B cell (primary cell): Measurements from ENCODE around the gene HDAC1. TPM values are rescaled to one million over a fixed set of nuclear protein-coding genes. Genes with fewer than 3 reads are reported as not detected.

Experiments
- ATAC-seq: fragments of 200-7000 bp; cut with Tn5 transposase; one replicate; pipeline ENCODE4 v1.10.0; 2021; ENCODE audit warnings: low read depth, mild to moderate bottlenecking, moderate number of reproducible peaks, moderate library complexity
- CTCF ChIA-PET: fragments of 350-600 bp; sonication (Branson Sonifier 250); formaldehyde crosslinking; loops from one replicate; lab custom pipeline; 2021; ENCODE audit warnings: antibody characterized with exemption, inconsistent platforms; lab: Charles Lee
- POLR2A ChIA-PET: fragments of 350-600 bp; sonication (Branson Sonifier 250); formaldehyde crosslinking; loops from one replicate; lab custom pipeline; 2021; ENCODE audit warnings: antibody characterized with exemption; lab: Charles Lee
- DNase-seq: peaks from one replicate; pipeline ENCODE4 v3.0.0; 2013
- H2AFZ ChIP-seq: 2 replicates; pipeline ENCODE4 v1.6.1; 2012; ENCODE audit warnings: mild to moderate bottlenecking, low read depth, low read length; ENCODE audit not compliant: insufficient read depth, poor library complexity, severe bottlenecking
- H3K27ac ChIP-seq, 2 donors: 1 replicate in 1 of 2; 2 replicates in 1 of 2; pipeline ENCODE4 v1.5.1; 2012 to 2013; ENCODE audit warnings: low read length in 2 of 2, mild to moderate bottlenecking in 2 of 2, moderate library complexity in 1 of 2
- H3K27me3 ChIP-seq, 4 experiments: fragments of 200-600 bp in 1 of 4; sonication (generic) in 1 of 4; replicated peaks in 1 of 4; 1 replicate in 2 of 4; 2 replicates in 2 of 4; pipeline versions ENCODE4 v1.6.1 to v1.7.0; 2013 to 2016; ENCODE audit warnings: low read length in 3 of 4, mild to moderate bottlenecking in 2 of 4, mixed read lengths in 1 of 4, moderate library complexity in 1 of 4; ENCODE audit not compliant: insufficient read depth in 4 of 4, control insufficient read depth in 3 of 4; ENCODE audit errors: control extremely low read depth in 1 of 4
- H3K36me3 ChIP-seq, 2 experiments: replicated peaks in 1 of 2; 1 replicate in 1 of 2; 2 replicates in 1 of 2; pipeline versions ENCODE4 v1.6.1 to v1.7.1; 2013; ENCODE audit warnings: low read length in 1 of 2; ENCODE audit not compliant: insufficient read depth in 2 of 2, control insufficient read depth in 1 of 2; ENCODE audit errors: control extremely low read depth in 1 of 2, extremely low read depth in 1 of 2
- H3K4me1 ChIP-seq, 2 donors: fragments of 200-600 bp in 1 of 2; sonication (generic) in 1 of 2; 1 replicate in 1 of 2; 2 replicates in 1 of 2; pipeline versions ENCODE4 v1.5.1 to v1.6.1; 2013 to 2017; ENCODE audit warnings: low read length in 2 of 2; ENCODE audit not compliant: control insufficient read depth in 2 of 2, insufficient read depth in 2 of 2
- H3K4me2 ChIP-seq: replicated peaks from 2 replicates; pipeline ENCODE3; 2012; ENCODE audit warnings: mild to moderate bottlenecking, low read depth, low read length; ENCODE audit not compliant: poor library complexity, severe bottlenecking
- H3K4me3 ChIP-seq, 5 experiments: fragments of 200-600 bp in 1 of 5; sonication (generic) in 1 of 5; 1 replicate in 3 of 5; 2 replicates in 2 of 5; pipeline versions ENCODE4 v1.5.1 to v1.7.0; 2011 to 2016; ENCODE audit warnings: low read length in 4 of 5, mild to moderate bottlenecking in 4 of 5, low read depth in 2 of 5, control low read depth in 1 of 5, moderate library complexity in 1 of 5; ENCODE audit not compliant: insufficient read depth in 1 of 5; ENCODE audit errors: control extremely low read depth in 1 of 5, extremely low read depth in 1 of 5
- H3K79me2 ChIP-seq: fragments of 200-600 bp; sonication (generic); one replicate; pipeline ENCODE4 v1.6.0; 2016; ENCODE audit warnings: low read length; ENCODE audit not compliant: control insufficient read depth, insufficient read depth
- H3K9ac ChIP-seq: fragments of 200-600 bp; sonication (generic); 2 replicates; pipeline ENCODE4 v1.6.1; 2017; ENCODE audit warnings: mild to moderate bottlenecking, low read length, moderate library complexity
- H3K9me3 ChIP-seq, 3 donors: one replicate each; pipeline versions ENCODE4 v1.6.1 to v1.7.1; 2013; ENCODE audit warnings: low read length in 2 of 3; ENCODE audit not compliant: control insufficient read depth in 2 of 3, insufficient read depth in 1 of 3; ENCODE audit errors: control extremely low read depth in 1 of 3
- H4K20me1 ChIP-seq: 2 replicates; pipeline ENCODE4 v1.6.0; 2012; ENCODE audit warnings: mild to moderate bottlenecking, low read length; ENCODE audit not compliant: insufficient read depth, control insufficient read depth, poor library complexity, severe bottlenecking
- H3K27ac Mint-ChIP-seq: one replicate; pipeline ENCODE4 v1.8.0; 2021; ENCODE audit warnings: mixed read lengths
- H3K27me3 Mint-ChIP-seq: one replicate; pipeline ENCODE4 v1.8.0; 2021; ENCODE audit warnings: mixed read lengths
- H3K4me1 Mint-ChIP-seq: one replicate; pipeline ENCODE4 v1.8.0; 2021; ENCODE audit warnings: mixed read lengths
- H3K4me3 Mint-ChIP-seq: one replicate; pipeline ENCODE4 v1.8.0; 2021; ENCODE audit warnings: mixed read lengths
- H3K9me3 Mint-ChIP-seq: one replicate; pipeline ENCODE4 v1.8.0; 2022; ENCODE audit warnings: mixed read lengths; ENCODE audit not compliant: insufficient read depth
- EZH2 ChIP-seq: IDR thresholded peaks from 2 replicates; pipeline ENCODE4 v1.6.1; 2012; ENCODE audit warnings: borderline replicate concordance, low read depth, mild to moderate bottlenecking, moderate library complexity, low read length; ENCODE audit not compliant: insufficient read depth, poor library complexity, severe bottlenecking
- WGBS: methylation state at CpG from one replicate; pipeline ENCODE4 v1.1.5; 2013; ENCODE audit warnings: missing lambda C conversion rate; ENCODE audit not compliant: insufficient coverage; 5-methylcytosine and 5-hydroxymethylcytosine counted together
- intact Hi-C: fragments of 100-400 bp; cut with micrococcal nuclease; formaldehyde crosslinking; loops from one replicate; pipeline ENCODE4 v1.10.0; 2022
- polyA plus RNA-seq: library from polyadenylated mRNA; depleted of rRNA; stranded (reverse); fragments of >200 nt; gene quantifications from 2 replicates; pipeline ENCODE4 v1.2.3, GENCODE V29; 2012
- total RNA-seq, 2 donors: library from RNA; stranded (reverse); fragments of 120-200 nt in 1 of 2; gene quantifications; 1 replicate in 1 of 2; 2 replicates in 1 of 2; pipeline versions ENCODE4 v1.2.3 to v1.2.4, GENCODE V29; 2013 to 2022
- TF ChIP-seq, protein P1 (sequence below): fragments of 200-600 bp; IDR thresholded peaks from one replicate; pipeline ENCODE4 v1.8.0; 2022; ENCODE audit warnings: antibody characterized with exemption, mild to moderate bottlenecking

Gene HDAC1
- total and polyA plus RNA-seq, 2 donors (not counting 1 experiment from before 2014, with no cell fraction given): 184 to 205 TPM

- ATAC-seq: peak; percentile 46
- H3K4me3 Mint-ChIP-seq: peak overlapping the region; percentile 88
- DNase-seq: peak; percentile 89
- Histone ChIP-seq H3K4me1 (peaks cover 57 to 61% of the 10 kb centered on the region in 2 donors), H3K36me3 (peaks cover 1 to 18% of the 10 kb centered on the region in 2 experiments), H3K4me3 (peak overlapping the region in 3 of 5 experiments; percentile 17 to 75 (median 70)), H4K20me1 (peaks cover 35% of the 10 kb centered on the region), H3K27me3 (no peaks in the 10 kb centered on the region), H3K79me2 (peaks cover 16% of the 10 kb centered on the region), H3K9me3 (no peaks in the 10 kb centered on the region), H2AFZ (no peak overlapping the region), H3K4me2 (peak overlapping the region; percentile 89), H3K9ac (peak overlapping the region; percentile 75), H3K27ac (peak overlapping the region; percentile 60 to 67)
- TF ChIP-seq, protein P1, sequence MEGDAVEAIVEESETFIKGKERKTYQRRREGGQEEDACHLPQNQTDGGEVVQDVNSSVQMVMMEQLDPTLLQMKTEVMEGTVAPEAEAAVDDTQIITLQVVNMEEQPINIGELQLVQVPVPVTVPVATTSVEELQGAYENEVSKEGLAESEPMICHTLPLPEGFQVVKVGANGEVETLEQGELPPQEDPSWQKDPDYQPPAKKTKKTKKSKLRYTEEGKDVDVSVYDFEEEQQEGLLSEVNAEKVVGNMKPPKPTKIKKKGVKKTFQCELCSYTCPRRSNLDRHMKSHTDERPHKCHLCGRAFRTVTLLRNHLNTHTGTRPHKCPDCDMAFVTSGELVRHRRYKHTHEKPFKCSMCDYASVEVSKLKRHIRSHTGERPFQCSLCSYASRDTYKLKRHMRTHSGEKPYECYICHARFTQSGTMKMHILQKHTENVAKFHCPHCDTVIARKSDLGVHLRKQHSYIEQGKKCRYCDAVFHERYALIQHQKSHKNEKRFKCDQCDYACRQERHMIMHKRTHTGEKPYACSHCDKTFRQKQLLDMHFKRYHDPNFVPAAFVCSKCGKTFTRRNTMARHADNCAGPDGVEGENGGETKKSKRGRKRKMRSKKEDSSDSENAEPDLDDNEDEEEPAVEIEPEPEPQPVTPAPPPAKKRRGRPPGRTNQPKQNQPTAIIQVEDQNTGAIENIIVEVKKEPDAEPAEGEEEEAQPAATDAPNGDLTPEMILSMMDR: no peak
- TF ChIP-seq EZH2: no peak
- H3K27me3 Mint-ChIP-seq: no peaks in the 10 kb centered on the region
- WGBS: 29% methylated on average over 5 of the region's 8 CpGs
- peak overlapping the region; percentile 92 for H3K27ac Mint-ChIP-seq
- CTCF ChIA-PET: interaction anchor here (0.7 to 6.2 kb wide), 16 partner anchors 9 to 183 kb away, joined by 3 to 71 read pairs (median 4); partner anchors contain the start of gene CCDC28B
- H3K9me3 Mint-ChIP-seq: no peaks in the 10 kb centered on the region
- intact Hi-C loops: loop anchor here (1.0 to 5.0 kb wide), 6 partner anchors 14 to 136 kb away; partner anchors contain the start of genes BSDC1, CCDC28B, EIF3I and TMEM234
- H3K4me1 Mint-ChIP-seq: peaks cover 56% of the 10 kb centered on the region
- POLR2A ChIA-PET: interaction anchor here (0.5 to 3.9 kb wide), 13 partner anchors 8 to 338 kb away, joined by 3 to 53 read pairs (median 13); partner anchors contain the start of genes BSDC1, FAM167B, HDAC1 and LCK
Measured at GRCh38 chr1:32336963-32337675, 45.2 kb downstream of the HDAC1 start.
